Stimulated activated CD8-positive, alpha-beta memory T cell treated with anti-CD3 and anti-CD28 coated beads, Interleukin-7, amount 100 ng/mL, for 24 hours (primary cell): ENCODE results near the gene MAGEB4.
"Not testable (repeated sequence)": the region's sequence is repeated elsewhere in the genome, so short reads cannot be mapped to it uniquely, and the experiment has no call there.

Source experiments
- DNase-seq: peaks from one replicate; pipeline ENCODE4 v3.0.0-alpha.2; 2020; ENCODE audit warnings: low read depth

MAGEB4 gene

GRCh38 chrX:30241724-30242415 lies at the start of gene MAGEB4:
MAGEB4 (plus strand) TSS chrX:30242000; CDS start chrX:30242136, 136 bp downstream.
- no peak for DNase-seq

- DNase-seq, result not testable (repeated sequence)
Measured at GRCh38 chrX:30193910-30194309, 47.9 kb upstream of the MAGEB4 start.

- no peak for DNase-seq
Measured at GRCh38 chrX:30196322-30196721, 45.5 kb upstream of the MAGEB4 start.

- no peak for DNase-seq
Measured at GRCh38 chrX:30212172-30212571, 29.6 kb upstream of the MAGEB4 start.

- DNase-seq, result no peak
Measured at GRCh38 chrX:30215357-30215843, 26.4 kb upstream of the MAGEB4 start, which contains the start of gene MAGEB2. MAGEB2 (plus strand) TSS chrX:30215563; CDS start chrX:30218581, 3,018 bp downstream.

GRCh38 chrX:30217465-30217864 lies 24.3 kb upstream of the MAGEB4 start:
- no peak for DNase-seq

GRCh38 chrX:30219372-30219771 lies 22.4 kb upstream of the MAGEB4 start:
- no peak for DNase-seq

- DNase-seq, result no peak
Measured at GRCh38 chrX:30220661-30221060, 21.1 kb upstream of the MAGEB4 start.

GRCh38 chrX:30224536-30224935 lies 17.3 kb upstream of the MAGEB4 start:
- no peak for DNase-seq

GRCh38 chrX:30228526-30228925 lies 13.3 kb upstream of the MAGEB4 start:
- DNase-seq, result no peak

- no peak for DNase-seq
Measured at GRCh38 chrX:30230395-30230794, 11.4 kb upstream of the MAGEB4 start, which contains the start of gene MAGEB3. MAGEB3 (plus strand) TSS chrX:30230657; CDS start chrX:30235925, 5,268 bp downstream.

GRCh38 chrX:30246769-30247489 lies 5.1 kb downstream of the MAGEB4 start, which contains the start of gene MAGEB1:
MAGEB1 (plus strand) TSS chrX:30247146; CDS start chrX:30250494, 3,348 bp downstream.
- no peak for DNase-seq

GRCh38 chrX:30248854-30249253 lies 7.1 kb downstream of the MAGEB4 start:
- no peak for DNase-seq

GRCh38 chrX:30253257-30253656 lies 11.5 kb downstream of the MAGEB4 start:
- no peak for DNase-seq

- no peak for DNase-seq
Measured at GRCh38 chrX:30259927-30260326, 18.1 kb downstream of the MAGEB4 start.

- DNase-seq, result no peak
Measured at GRCh38 chrX:30261012-30261411, 19.2 kb downstream of the MAGEB4 start.

GRCh38 chrX:30262763-30263162 lies 21.0 kb downstream of the MAGEB4 start:
- DNase-seq, result no peak

- no peak for DNase-seq
Measured at GRCh38 chrX:30270639-30271038, 28.8 kb downstream of the MAGEB4 start.

GRCh38 chrX:30275498-30275897 lies 33.7 kb downstream of the MAGEB4 start:
- DNase-seq, result no peak

GRCh38 chrX:30278365-30278764 lies 36.6 kb downstream of the MAGEB4 start:
- DNase-seq, result no peak

- DNase-seq, result no peak
Measured at GRCh38 chrX:30280428-30280827, 38.6 kb downstream of the MAGEB4 start.

GRCh38 chrX:30282527-30282926 lies 40.7 kb downstream of the MAGEB4 start:
- DNase-seq, result no peak
